PC-3 (cell line): ENCODE results near the gene DDX39A.
"Not testable (repeated sequence)": the region's sequence is repeated elsewhere in the genome, so short reads cannot be mapped to it uniquely, and the experiment has no call there.

ENCODE experiments used
- EZH2 ChIP-seq: fragments of 300-600 bp; sonication (generic); IDR thresholded peaks from one replicate; pipeline ENCODE4 v1.6.1; 2017; ENCODE audit warnings: antibody characterized with exemption, mild to moderate bottlenecking, low read length; ENCODE audit not compliant: unreplicated experiment
- TF ChIP-seq, protein P1 (sequence below): fragments of 300-600 bp; sonication (generic); conservative IDR thresholded peaks from 2 replicates; pipeline ENCODE4 v1.5.1; 2017; ENCODE audit warnings: antibody characterized with exemption, low read depth, mild to moderate bottlenecking, low read length

DNA sequence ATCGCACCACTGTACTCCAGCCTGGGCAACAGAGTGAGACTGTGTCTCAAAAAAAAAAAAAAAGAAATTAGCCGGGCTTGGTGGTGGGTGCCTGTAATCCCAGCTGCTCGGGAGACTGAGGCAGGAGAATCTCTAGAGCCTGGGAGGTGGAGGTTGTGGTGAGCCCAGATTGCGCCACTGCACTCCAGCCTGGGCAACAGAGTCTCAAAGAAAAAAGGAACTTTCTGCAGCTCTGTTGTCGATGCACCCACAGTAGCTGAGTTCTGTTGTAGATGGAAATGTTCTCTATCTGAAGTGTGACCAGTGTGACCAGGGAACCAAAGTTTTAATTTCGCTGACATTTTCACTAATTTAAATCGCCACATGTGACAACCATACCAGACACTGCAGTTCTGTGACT is 43.3 kb upstream of the DDX39A start:
- TF ChIP-seq, protein P1, sequence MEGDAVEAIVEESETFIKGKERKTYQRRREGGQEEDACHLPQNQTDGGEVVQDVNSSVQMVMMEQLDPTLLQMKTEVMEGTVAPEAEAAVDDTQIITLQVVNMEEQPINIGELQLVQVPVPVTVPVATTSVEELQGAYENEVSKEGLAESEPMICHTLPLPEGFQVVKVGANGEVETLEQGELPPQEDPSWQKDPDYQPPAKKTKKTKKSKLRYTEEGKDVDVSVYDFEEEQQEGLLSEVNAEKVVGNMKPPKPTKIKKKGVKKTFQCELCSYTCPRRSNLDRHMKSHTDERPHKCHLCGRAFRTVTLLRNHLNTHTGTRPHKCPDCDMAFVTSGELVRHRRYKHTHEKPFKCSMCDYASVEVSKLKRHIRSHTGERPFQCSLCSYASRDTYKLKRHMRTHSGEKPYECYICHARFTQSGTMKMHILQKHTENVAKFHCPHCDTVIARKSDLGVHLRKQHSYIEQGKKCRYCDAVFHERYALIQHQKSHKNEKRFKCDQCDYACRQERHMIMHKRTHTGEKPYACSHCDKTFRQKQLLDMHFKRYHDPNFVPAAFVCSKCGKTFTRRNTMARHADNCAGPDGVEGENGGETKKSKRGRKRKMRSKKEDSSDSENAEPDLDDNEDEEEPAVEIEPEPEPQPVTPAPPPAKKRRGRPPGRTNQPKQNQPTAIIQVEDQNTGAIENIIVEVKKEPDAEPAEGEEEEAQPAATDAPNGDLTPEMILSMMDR, result not testable (repeated sequence)
- not testable (repeated sequence) for TF ChIP-seq EZH2
